Activated CD4-positive, alpha-beta T cell treated with anti-CD3 and anti-CD28 coated beads, Interleukin-2, amount 50 U/mL, for 1 hour (primary cell): ENCODE data around the gene PRRX1.

Experiments used
- DNase-seq: peaks from one replicate; pipeline ENCODE4 v3.0.0-alpha.2; 2020

Gene PRRX1

DNA sequence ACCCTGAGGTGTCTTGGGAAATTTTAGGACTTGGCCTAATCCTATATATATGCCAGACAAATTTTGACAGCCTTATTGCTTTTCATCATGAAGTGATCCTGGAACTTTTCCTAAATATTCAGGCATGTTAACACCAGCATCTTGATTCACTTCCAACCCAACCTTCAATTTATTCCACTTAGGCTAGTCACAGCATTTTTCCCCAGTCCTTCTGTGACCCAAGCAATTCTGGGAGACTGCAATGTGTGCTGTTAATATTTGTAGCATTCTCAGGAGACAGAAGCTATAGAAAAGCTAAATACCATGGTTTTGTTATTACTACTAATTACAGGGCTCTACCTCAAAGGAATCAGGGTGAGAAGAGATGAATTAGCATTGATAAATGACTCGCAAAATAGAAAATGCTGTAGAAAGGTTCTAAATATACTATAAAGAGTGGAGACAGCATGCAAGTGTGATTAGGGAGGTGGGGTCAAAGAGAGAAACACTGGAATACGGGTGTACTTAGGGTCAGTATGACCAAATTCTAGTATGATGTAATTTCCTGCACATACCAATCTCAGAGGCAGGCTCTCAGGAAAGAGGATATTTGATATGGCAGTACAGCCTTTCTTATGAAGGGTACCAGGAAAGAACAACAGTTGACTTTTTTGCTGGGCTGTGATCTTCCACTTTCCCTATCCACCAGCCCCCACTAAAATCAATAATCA lies 29.1 kb downstream of the PRRX1 start:
- no peak for DNase-seq

DNA sequence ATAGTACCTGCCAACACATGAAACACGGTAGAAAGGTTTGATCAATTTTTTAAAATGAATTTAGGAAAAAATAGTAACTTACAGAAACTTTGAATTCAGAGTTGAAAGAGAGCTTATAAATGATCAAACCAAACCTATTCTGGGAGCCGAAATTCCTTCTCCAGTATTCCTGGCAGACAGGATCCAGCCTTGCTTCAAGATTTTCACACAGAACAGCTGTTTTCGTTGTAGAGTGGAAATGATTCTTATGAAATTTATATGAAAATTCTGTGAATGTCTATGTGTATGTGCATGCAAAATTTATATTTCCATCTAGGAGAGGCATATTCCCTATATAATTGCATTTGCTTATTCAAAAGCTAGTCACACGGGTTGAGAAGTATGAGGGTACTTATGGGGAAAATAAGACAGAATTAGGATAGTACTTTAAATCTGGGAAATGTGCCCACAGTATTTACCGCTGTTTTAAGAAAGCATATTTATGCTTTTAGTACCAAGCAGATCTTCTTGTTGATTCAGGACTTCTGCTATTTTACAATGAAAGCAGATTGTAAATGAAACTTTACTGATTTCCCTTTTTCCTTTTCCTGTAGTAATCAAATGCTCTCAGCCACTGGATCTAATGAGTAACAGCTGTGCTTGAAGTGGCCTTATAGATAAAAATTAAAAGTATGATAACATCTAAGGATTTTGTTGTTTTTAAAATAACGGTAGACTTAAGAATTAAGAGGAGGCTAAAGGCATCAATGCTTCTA lies 30.4 kb downstream of the PRRX1 start:
- no peak for DNase-seq

DNA sequence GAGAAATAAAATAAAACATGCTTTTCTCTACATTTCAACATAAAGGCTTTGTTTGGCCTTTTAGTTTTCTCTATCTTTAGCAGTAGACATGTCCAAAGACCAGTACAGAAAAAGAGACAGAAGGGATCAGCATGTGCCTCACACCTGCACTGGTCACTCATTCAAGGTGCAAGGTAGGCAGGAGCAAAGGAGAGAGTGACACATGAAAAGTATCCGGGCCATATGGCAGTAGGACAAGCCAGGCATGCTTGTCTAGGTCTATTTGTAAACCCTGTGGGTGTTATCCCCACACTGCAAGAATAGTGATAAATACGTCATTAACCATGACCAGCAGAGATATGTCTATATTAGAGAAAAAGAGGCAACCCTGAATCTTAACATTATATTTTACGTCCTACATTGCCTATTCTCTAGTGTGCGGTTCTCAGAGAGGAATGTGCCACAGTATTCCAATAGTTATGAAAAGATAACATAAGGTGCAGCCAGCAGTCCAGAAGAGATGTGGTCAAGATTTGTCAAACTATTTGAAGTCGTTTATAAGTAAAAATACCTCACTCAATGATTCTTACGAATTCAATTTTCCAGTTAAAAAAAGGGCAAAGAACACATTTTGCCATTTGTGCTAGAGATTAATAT lies 32.1 kb downstream of the PRRX1 start:
- no peak for DNase-seq

DNA sequence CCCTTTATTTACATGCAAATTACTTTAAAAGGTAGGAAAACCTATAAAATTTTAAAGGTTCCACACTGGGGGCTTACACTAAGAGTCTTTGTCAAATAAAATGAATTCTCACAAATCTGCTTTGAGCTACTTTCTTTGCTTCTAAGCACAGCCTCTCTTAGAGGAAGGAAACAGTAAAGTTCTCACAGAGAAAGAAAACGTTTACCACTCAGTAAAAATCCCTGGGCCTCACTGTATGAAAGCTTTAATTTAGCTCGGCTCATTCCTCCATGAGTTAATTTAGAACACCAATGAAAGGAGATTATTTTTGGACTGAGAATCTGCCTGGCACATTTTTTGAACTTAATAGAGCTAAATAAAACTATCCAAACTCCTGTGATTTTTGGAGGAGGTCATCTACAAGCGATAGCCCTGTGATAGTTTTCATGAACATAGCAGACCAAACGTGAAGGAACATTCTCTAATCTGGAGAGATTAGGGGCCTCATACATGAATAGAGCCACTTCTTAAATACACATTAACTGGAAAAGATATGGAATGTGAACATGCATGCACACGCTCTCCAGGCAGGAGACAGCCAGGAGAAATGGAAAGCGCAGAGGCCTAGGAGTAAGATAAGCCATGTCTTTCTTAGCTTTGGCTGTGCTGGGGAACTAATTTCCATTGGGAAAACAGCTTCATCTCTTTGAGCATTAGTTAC lies 32.8 kb downstream of the PRRX1 start:
- DNase-seq, result no peak

DNA sequence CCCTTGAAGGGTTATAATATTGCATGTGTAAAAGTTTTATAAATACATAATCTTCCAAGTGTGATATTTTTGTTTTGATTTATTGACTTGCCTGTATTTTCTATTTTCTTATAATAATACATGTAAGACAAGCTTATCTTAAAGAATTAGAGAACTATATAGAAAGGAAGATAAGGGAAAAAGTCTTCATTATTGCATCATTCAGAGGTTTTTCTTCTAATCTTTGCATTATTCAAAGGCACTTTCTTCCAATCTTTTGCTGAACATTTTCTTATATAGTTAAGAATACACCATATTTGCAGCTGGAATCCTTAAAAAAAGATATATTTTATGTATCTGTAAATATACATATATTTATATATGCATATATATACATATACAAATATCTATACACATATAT lies 33.4 kb downstream of the PRRX1 start:
- no peak for DNase-seq

DNA sequence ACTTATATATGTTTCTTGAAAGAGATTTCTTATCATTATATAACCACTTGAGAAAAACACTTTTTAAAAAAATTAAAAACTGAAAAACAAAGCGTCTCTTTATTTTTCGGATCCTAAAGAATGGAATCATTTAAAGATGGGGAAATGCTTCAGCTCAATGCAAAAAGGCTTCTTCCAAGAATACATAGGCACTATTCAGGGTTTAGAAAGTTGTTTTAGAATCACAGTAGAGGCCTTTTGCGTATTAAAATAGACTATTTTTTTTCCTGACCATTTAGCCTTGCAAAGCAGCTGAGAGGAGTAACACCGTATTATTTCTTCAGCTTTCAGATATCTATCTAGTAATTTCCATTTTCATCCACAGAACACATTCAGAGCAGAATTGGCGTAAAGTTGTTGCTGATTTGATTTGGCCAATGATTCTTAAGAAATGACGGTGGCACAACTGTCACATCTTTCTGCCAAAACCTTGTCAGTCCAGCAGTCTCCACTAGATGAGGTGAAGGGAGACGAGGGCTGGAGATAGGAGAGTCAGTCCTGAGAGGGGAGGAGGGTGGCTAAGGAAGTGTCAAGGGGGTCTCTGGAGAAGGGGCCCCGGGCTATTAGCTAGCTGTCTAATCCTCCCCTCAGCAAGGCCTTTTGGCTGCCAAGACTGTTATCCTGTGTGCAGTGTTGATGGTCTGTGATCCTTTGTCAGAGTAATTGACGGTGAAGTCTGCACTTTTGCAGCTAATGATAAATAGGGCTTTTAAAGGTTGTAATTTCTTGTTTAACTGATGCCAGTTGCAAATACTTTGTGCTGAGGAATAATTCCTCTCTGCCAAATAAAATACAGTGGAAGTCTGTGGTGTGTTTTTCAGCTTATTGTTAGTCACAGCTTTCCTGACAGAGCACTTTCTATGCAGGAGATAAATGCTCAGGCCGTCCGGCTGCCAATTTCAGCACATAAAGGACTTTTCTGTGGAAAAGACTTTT lies 34.7 kb downstream of the PRRX1 start:
- no peak for DNase-seq

DNA sequence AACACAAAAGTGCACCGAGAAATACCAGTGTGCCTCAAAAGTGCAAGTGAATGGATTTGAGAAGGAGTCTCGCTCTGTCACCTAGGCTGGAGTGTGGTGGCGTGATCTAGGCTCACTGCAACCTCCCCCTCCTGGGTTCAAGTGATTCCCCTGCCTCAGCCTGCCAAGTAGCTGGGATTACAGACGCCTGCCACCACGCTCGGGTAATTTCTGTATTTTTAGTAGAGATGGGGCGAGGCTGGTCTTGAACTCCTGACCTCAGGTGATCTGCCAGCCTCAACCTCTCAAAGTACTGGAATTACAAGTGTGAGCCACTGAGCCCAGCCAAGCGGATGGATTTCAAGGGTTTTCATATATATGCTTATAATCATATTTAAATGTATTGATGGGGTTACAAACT lies 35.8 kb downstream of the PRRX1 start:
- no peak for DNase-seq

DNA sequence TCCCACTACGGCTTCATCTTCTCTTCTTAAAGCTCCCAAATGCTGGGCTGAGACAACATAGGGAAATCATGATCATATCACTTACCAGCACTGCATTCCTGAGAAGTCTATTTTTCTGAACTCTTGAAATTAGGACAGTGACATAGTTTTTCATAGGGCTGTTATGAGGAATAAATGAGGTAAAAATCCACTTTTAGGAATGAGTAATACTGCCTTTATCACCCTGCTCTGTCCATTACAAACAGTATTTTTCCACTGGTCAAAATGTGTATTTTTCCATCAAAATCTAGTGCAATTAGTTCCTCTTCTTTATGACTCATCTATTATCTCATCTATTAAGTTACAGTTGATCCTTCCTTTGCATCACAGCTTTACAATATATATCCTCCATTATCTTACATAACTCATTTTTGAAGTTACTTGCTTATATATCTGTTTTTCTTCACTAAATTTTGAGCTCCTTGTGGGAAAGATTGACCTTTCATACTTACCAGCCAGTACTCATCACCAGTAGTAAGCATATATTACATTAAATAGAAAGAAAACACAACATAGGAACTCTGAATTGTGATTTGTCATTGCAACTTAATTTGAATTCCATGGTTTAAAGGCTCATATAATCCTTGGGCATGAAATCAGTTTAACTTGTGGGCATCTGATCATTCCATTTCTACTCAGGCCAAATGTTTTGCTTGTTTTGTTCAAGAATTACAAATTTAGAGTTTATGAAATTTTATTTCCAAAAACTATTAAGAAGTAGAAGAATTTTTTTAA lies 37.1 kb downstream of the PRRX1 start:
- no peak for DNase-seq

DNA sequence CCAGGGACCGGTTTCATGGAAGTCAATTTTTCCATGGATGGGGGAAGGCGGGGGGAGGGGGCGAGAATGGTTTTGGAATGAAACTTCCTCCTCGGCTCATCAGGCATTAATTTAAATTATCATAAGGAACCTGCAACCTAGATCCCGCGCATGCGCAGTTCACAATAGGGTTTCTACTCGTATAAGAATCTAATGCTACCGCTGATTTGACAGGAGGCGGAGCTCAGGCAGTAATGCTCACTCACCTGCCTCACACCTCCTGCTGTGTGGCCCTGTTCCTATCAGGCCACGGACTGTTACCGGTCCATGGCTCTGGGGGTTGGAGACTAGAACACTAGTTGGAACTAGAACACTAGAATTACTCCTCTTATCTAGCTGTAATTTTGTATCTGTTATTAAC lies 38.0 kb downstream of the PRRX1 start:
- no peak for DNase-seq

DNA sequence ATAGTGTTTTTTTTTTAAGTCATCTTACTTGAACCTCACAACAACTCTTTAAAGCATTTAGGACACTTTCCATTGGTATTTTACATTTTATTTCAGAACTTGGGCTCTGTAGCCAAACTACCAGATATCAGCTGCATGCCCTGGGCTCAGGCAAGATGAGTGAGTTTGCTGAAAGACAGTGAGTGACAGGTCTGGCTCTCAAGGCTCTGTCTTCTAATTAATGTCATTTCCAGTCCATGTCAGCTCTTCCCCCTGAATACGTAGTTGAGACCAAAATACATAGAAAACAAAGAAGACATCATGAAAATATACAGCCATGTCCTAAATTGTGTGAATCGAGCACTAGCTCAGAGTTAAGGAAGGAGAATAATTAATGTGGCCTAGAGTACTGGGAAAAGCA lies 39.7 kb downstream of the PRRX1 start:
- no peak for DNase-seq

DNA sequence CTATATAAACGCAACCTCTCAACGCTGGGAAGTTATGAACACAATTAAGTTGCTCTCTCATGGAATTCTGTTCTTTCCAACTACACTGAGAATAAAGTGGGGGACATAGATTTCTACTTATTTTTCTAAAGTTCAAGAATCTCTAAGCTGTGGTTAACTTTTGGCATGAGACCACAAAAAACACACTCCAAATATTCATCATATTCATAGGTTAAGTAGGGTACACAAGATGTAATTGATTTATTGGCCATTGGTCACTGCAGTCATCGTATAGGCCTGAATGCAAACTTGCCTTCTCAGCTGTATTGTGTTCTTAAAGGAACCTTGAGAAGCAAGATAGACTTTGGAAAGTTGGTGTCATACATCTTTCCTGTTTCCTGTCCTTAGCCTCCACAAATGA lies 40.3 kb downstream of the PRRX1 start:
- DNase-seq, result no peak

DNA sequence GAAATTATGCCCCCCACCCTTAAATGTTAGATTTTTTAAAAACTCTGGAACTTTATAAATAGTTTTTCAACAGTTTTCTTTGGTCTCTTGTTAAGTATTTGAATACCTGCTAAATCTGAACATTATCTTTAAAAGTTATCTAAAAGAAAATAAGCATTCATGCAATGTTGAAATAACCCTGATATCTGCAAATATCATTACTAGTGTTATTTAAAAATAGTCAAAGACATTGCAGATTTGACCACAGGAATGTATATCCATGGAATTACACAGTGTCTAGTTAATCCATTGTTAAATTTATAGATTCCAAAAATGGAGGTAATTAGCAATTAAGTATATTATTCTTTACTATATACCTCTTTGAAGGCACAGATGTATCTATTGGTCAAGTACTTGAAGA lies 42.0 kb downstream of the PRRX1 start:
- no peak for DNase-seq

DNA sequence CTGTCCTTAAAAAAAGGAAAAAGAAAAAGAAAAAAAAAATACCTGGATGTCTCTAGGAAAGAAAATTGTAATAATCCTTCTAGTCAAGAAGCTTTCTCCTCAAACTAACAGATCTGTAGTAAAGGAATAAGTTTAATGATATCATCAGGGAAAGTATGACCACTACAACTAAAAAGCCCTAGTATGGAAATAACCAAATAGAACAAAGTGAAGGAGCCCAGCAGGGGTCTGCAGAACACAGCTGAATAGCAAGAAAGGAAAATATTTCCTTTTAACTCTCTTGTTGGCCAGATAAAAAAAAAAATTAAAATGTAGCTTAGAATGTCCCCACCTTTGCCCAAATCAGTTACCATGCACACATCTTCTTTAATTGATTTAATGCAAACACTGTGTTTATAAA lies 43.2 kb downstream of the PRRX1 start:
- no peak for DNase-seq

DNA sequence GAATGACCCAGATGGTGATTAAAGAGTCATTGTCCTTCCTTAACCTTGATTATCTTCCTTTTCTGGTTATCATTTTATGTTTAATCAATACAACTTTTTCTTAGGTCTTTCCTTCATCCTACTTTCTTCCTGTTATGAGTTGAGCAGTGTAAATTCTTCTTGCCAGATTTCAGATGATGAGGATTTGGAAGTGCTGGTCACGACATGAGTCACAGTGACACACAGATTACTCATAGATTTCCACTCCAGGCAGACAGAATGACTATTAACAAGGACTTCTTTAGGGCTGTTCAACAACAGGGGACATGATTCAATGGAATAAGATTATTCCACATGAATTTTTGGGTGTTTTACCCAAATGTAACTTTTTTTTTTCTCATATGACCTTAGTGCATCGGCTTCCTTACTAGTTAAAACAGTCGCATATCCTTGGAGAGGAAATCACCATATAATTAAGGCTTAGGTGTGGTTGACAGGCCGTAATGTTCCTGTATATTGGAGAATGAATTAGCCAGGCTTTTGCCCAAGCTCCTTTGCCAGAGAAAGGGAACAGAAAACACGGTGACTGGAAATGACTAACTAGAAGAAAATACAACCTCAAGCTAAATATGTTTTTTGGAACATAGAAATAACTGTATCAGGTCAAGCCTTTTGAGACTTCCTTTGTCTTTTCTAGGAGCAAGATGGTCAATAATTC lies 44.2 kb downstream of the PRRX1 start:
- DNase-seq, result no peak

DNA sequence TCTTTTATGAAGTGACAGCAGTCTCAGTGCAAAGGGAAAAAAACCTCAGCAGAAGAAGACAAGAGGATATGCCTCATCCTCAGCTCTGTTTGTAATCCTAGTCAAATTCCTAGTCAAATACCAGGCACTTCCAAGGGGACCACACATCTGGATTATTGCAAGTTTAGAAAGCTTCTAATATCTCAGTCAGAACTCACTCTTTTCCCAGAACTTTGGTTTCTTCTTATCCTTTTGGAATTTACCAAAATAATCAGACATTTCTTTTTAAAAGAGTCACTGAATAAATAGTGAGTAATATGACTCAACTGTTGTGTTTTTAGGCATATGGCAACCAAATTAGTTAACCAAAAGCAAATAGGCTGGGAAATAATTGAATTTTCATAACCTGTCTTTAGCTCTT lies 47.8 kb downstream of the PRRX1 start:
- DNase-seq, result no peak

DNA sequence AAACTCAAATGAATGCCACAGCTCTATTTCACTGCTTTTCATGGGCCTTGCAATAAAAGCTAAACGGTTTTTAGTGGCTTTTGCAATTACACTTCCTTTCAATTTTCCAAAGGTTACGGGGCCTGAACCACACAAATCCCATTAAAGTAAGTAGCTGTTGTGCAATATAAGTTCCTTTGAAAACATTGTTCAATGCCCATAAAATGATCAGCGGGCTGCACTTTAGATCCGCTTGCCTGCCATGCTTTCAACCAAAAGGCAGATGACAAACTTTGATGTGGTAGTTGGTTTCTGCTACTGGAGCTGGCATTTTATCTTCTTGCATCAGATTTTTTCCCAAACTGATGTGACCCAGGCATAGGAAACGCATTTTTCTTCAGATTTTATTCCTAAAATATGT lies 50.2 kb downstream of the PRRX1 start:
- no peak for DNase-seq

DNA sequence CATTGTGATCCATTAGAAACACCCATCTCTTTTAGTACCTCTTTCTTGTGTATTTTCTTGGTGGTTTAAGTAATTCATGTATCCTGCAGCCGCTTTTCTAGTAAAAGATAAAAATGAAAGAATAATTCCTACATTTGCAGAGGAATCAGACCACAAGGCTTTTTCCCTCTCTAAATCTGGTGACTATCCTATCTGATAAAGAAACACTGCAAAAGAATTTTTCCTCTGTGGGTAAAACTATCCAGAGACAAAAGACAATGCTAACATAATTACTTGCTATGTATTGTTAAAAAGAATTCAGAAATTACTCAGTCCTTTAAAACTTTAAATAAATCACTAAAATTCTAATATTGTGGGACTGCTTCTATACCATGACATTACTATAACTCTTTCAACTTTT lies 51.0 kb downstream of the PRRX1 start:
- DNase-seq, result no peak

DNA sequence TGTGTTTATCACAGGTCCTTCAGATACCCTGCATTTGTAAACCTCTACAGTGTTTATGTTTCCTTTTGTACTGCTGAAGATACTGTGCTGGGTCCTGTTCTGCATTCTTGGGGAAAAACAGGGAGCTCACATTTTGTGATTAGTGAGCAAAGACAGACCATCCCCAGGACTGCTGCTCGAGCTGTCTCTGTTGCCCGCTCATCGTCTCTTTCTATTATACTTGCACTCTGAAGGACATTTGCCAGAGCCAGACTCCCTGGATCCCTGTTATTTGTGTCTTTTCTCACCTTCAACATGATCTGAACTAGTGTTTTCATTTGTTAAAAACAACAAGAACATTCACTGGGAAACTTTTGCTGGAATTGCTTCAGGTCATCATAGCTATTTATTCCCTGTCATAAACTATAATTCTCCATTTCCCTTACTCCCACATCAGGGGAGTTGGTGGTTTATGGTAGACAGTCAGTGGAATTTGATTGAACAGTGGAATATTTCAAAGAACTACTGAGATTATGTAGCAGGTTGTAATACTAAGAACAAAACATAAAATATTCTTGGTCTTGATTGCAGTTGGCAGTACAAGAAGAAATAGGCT lies 53.0 kb downstream of the PRRX1 start:
- no peak for DNase-seq

DNA sequence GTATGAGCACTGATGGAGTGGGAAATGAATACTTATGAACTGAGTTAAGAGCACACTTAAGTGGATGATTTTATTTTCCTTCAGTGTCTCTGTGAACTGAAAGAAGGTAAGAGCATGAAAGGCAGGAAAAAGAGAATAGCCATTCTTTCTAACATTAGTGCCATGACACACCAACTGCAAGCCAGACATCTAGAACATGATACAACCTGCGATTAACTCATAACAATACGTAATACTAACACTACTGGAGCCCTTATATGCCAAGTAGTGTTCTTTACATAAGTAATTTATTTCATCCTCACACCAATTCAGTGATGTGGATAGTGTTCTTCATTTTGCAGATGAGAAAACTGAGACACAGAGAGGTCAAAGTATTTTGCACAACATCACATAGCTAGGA lies 56.7 kb downstream of the PRRX1 start:
- no peak for DNase-seq

DNA sequence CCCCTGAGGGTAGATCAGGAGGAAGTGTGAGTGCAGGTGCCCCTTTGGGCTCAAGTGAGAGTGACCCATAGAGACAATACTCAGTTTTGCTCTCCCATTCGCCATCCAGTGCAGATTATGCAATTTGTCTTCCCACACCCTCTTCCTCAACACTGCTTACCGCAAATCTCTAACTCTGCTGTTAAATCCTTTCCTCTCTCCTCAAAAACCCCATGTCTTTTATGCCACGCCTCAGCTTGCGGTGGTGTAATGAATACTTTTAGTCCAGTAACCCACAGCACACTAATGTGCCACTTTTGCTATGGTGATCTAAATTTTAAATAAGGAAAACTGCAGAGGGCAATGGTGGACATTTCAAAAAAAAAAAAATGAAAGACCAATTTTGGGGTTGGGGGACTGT lies 57.7 kb downstream of the PRRX1 start:
- DNase-seq, result no peak

DNA sequence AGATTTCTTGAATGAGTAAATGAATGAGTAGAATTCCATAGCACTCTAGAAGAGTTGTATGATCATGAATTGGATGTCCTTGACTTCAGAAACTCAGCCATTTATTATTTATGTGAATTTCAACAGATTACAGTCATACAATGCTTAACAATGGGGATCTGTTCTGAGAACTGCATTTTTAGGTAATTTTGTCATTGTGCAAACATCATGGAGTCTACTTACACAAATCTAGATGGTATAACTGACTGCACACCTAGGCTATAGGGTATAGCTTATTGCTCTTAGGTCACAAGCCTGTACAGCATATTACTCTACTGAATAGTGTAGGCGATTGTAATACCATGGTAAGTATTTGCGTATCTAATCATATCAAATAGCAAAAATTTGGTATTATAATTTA lies 59.6 kb downstream of the PRRX1 start:
- DNase-seq, result no peak
